Esophagus muscularis mucosa (tissue), 4 donors: ENCODE data around the gene TMIGD2. TPM values are rescaled to one million over a fixed set of nuclear protein-coding genes. Genes with fewer than 3 reads are reported as not detected.

ENCODE experiments used
- DNase-seq: peaks from one replicate; pipeline ENCODE4 v3.0.0-alpha.2; 2017; ENCODE audit errors: extremely low spot score
- H3K27ac ChIP-seq, 4 donors: fragments of 200-600 bp; sonication (generic); replicated peaks in 1 of 4; 1 replicate in 3 of 4; 2 replicates in 1 of 4; pipeline ENCODE4 v1.5.1; 2016 to 2019; ENCODE audit warnings: mild to moderate bottlenecking in 1 of 4
- H3K27me3 ChIP-seq, 4 donors: fragments of 200-600 bp; sonication (generic); one replicate each; pipeline versions ENCODE4 v1.5.1 to v1.6.0; 2016 to 2019
- H3K36me3 ChIP-seq, 4 donors: fragments of 200-600 bp; sonication (generic); one replicate each; pipeline ENCODE4 v1.5.1; 2016 to 2019
- H3K4me1 ChIP-seq, 4 donors: fragments of 200-600 bp; sonication (generic); one replicate each; pipeline ENCODE4 v1.5.1; 2016 to 2019
- H3K4me3 ChIP-seq, 4 donors: fragments of 200-600 bp; sonication (generic); 1 replicate in 2 of 4; 2 replicates in 2 of 4; pipeline ENCODE4 v1.5.1; 2016 to 2019; ENCODE audit warnings: mild to moderate bottlenecking in 4 of 4, moderate library complexity in 1 of 4
- H3K9me3 ChIP-seq, 4 donors: fragments of 200-600 bp; sonication (generic); 1 replicate in 3 of 4; 2 replicates in 1 of 4; pipeline ENCODE4 v1.5.1; 2016 to 2019
- CTCF ChIP-seq, 3 experiments: fragments of 200-600 bp in 2 of 3; fragments of 450-650 bp in 1 of 3; sonication (generic) in 2 of 3; IDR thresholded peaks; one replicate each; pipeline ENCODE4 v1.5.1; 2017 to 2019; ENCODE audit warnings: antibody characterized with exemption in 3 of 3, mild to moderate bottlenecking in 2 of 3, moderate library complexity in 1 of 3
- EP300 ChIP-seq: sonication (generic); formaldehyde crosslinking; IDR thresholded peaks from one replicate; pipeline ENCODE4 v1.6.1; 2017; ENCODE audit warnings: antibody characterized with exemption
- POLR2A ChIP-seq: fragments of 450-650 bp; IDR thresholded peaks from one replicate; pipeline ENCODE4 v1.6.1; 2017; ENCODE audit warnings: antibody characterized with exemption, moderate library complexity, mild to moderate bottlenecking, low read depth
- POLR2AphosphoS5 ChIP-seq, 2 donors: sonication (generic); formaldehyde crosslinking; IDR thresholded peaks; one replicate each; pipeline ENCODE4 v1.6.1; 2017; ENCODE audit warnings: antibody characterized with exemption in 2 of 2
- WGBS: methylation state at CpG from one replicate; pipeline ENCODE4 v1.1.5; 2018; 5-methylcytosine and 5-hydroxymethylcytosine counted together
- intact Hi-C: fragments of 100-400 bp; cut with DNase I; formaldehyde crosslinking; loops from one replicate; pipeline ENCODE4 v1.15.1; 2023
- total RNA-seq, 4 donors: library from RNA; depleted of rRNA; stranded (reverse); fragments of >200 nt; gene quantifications; one replicate each; pipeline versions ENCODE4 v1.1.0 to v1.2.1, GENCODE V29; 2016

TMIGD2 gene
- total RNA-seq, 4 donors from 2014 or later = not detected

- TF ChIP-seq POLR2AphosphoS5 (IDR thresholded peaks at IDR 0.05) (no peak), CTCF (IDR thresholded peaks at IDR 0.05) (no peak), POLR2A (no peak), EP300 (no peak)
- WGBS = no CpG with 5 or more reads among the region's 33 CpGs
- Histone ChIP-seq H3K36me3 (no peaks in the 10 kb centered on the region), H3K9me3 (peaks cover 0 to 9% (median 0%) of the 10 kb centered on the region in 4 donors), H3K4me3 (peak overlapping the region; percentile 36 to 63 (median 55)), H3K4me1 (peaks cover 20 to 30% (median 26%) of the 10 kb centered on the region in 4 donors), H3K27me3 (peaks cover 0 to 47% (median 7%) of the 10 kb centered on the region in 4 donors), H3K27ac (no peak overlapping the region)
- intact Hi-C loops = no loop called here
- DNase-seq = no peak
Observed at GRCh38 chr19:4326837-4327251, 24.7 kb upstream of the TMIGD2 start.

- TF ChIP-seq POLR2AphosphoS5 (IDR thresholded peaks at IDR 0.05) (no peak), CTCF (IDR thresholded peaks at IDR 0.05) (no peak), EP300 (no peak), POLR2A (no peak)
- H3K36me3 ChIP-seq = no peaks in the 10 kb centered on the region
- WGBS = 63% methylated on average over 11 of the region's 13 CpGs
- peaks cover 20 to 30% (median 26%) of the 10 kb centered on the region in 4 donors for H3K4me1 ChIP-seq
- H3K4me3 ChIP-seq = peak overlapping the region in 1 of 4 donors; percentile 55
- intact Hi-C loops = no loop called here
- peaks cover 0 to 47% (median 7%) of the 10 kb centered on the region in 4 donors for H3K27me3 ChIP-seq
- no peak overlapping the region for H3K27ac ChIP-seq
- no peak for DNase-seq
- H3K9me3 ChIP-seq = peaks cover 0 to 9% (median 0%) of the 10 kb centered on the region in 4 donors
Observed at GRCh38 chr19:4326215-4326836, 24.1 kb upstream of the TMIGD2 start.

GRCh38 chr19:4324228-4324627, 22.0 kb upstream of the TMIGD2 start:
- Histone ChIP-seq H3K9me3 (peaks cover 0 to 9% (median 0%) of the 10 kb centered on the region in 4 donors), H3K4me3 (no peak overlapping the region), H3K27ac (no peak overlapping the region), H3K27me3 (peaks cover 0 to 43% (median 7%) of the 10 kb centered on the region in 4 donors), H3K36me3 (no peaks in the 10 kb centered on the region), H3K4me1 (peaks cover 20 to 28% (median 25%) of the 10 kb centered on the region in 4 donors)
- DNase-seq = no peak
- intact Hi-C loops = no loop called here
- TF ChIP-seq POLR2AphosphoS5 (IDR thresholded peaks at IDR 0.05) (no peak), EP300 (no peak), POLR2A (no peak), CTCF (IDR thresholded peaks at IDR 0.05) (no peak)
- WGBS = 77% methylated on average over 12 of the region's 12 CpGs

- intact Hi-C loops = no loop called here
- Histone ChIP-seq H3K27ac (no peak overlapping the region), H3K4me1 (peaks cover 16 to 23% (median 21%) of the 10 kb centered on the region in 4 donors), H3K27me3 (peaks cover 0 to 37% (median 7%) of the 10 kb centered on the region in 4 donors), H3K4me3 (no peak overlapping the region), H3K36me3 (no peaks in the 10 kb centered on the region), H3K9me3 (peaks cover 0 to 9% (median 0%) of the 10 kb centered on the region in 4 donors)
- WGBS = 100% methylated on average over 1 of the region's 9 CpGs
- no peak for TF ChIP-seq CTCF (IDR thresholded peaks at IDR 0.05)
- no peak for TF ChIP-seq EP300
- TF ChIP-seq POLR2A = no peak
- TF ChIP-seq POLR2AphosphoS5 (IDR thresholded peaks at IDR 0.05) = no peak
- no peak for DNase-seq
Observed at GRCh38 chr19:4323692-4324091, 21.5 kb upstream of the TMIGD2 start.
